GM21723 (cell line): Measurements from ENCODE around the gene CPNE5.

Experiments used
- ATAC-seq: cut with Tn5 transposase; IDR thresholded peaks from one replicate; pipeline ENCODE4 v1.9.1; 2021; ENCODE audit warnings: mild to moderate bottlenecking, moderate library complexity; ENCODE audit not compliant: unreplicated experiment

The CPNE5 gene

DNA sequence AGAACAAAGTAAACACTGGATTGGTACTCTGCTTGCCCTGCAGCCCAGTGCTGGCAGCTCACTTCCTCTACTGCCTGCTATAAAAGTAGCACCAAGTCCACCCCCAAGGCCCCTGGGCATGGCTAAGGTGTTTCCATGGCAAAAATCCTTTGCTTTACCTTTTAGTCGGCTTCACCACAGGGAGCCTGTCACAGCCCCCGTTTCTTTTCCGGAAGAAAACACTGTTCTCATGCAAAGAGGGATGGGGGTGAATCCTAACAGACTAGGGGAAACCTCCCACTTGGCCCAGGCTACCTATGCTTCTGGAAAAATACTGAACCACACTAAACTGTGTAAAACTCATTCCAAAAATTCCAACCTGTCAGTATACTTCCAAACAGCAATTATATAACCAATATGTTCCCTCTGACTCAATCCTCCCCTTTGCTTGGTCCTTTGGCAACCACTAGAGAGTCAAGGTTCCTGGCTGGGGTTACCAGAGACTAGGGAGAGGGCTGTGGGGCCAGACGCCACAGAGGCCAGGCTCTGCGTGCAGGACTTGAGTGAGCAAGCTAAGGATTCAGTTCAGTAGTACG lies 19.2 kb upstream of the CPNE5 start:
- ATAC-seq: no peak

DNA sequence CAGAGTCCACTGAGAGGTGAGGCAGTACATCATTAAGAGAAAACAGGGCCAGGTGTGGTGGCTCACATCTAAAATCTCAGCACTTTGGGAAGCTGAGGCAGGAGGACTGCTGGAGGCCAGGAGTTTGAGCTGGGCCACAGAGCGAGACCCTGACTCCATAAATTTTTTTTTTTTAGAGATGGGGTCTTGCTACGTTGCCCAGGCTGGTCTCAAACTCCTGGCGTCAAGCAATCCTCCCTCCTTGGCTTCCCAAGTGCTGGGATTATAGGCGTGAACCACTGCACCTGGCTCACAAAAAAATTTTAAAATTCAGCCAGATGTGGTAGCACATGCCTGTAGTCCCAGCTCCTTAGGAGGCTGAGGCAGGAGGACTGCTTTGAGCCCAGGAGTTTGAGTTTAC lies 18.1 kb upstream of the CPNE5 start:
- no peak for ATAC-seq

DNA sequence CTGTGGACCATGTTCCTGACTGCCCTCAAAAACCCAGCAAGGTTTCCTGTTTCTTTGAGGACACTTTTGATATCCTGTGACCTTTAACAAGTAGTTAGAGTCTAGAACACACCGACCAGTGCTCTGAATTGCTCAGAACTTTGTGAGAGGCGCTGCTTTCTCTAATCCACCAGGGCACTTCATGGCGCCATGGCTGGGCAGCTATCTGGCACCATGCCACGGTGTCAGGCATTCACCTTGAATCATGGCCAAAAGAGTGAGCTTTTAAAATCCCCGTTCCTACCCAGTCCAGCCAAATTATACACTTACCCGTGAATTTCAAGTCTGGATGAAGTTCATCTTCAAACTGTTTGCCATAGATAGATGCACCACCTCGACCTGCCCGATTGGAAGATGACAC lies 17.0 kb upstream of the CPNE5 start:
- no peak for ATAC-seq

DNA sequence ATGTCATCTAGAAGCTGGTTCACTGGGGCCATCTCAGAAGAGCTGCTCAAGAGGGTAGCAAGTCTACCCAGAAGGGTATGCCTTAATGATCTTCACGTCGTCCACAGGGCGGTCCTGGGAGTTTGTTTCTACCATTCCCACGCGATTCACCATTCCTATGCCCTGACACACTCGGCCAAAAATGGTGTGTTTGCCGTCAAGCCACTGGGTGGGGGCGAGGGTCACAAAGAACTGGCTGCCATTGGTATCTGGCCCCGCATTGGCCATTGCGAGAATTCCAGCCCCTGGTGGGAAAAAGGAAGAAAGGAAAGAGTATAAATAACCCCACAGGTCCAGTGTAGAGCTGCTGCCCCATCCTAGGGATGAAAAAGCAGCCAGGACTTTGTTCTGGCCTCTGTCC lies 16.5 kb upstream of the CPNE5 start:
- ATAC-seq: no peak

DNA sequence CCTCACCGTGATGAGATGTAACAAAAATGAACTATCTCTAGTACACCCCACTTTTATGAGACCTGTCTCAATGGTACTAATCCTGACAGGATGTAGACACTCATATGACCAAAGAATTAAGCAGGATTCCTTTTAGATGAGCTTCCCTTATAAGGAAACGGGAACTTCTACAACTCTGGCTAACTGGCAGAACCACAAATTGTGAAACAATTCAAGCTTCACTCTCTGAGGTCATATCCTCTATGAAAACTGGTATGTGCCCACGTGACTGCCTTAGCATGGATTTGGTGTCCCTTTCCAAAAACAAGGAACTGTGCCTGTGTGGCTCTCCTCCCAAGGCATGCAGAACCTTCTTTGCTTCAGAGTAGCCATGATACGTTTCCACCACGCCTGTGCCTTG lies 14.1 kb upstream of the CPNE5 start:
- ATAC-seq: no peak

DNA sequence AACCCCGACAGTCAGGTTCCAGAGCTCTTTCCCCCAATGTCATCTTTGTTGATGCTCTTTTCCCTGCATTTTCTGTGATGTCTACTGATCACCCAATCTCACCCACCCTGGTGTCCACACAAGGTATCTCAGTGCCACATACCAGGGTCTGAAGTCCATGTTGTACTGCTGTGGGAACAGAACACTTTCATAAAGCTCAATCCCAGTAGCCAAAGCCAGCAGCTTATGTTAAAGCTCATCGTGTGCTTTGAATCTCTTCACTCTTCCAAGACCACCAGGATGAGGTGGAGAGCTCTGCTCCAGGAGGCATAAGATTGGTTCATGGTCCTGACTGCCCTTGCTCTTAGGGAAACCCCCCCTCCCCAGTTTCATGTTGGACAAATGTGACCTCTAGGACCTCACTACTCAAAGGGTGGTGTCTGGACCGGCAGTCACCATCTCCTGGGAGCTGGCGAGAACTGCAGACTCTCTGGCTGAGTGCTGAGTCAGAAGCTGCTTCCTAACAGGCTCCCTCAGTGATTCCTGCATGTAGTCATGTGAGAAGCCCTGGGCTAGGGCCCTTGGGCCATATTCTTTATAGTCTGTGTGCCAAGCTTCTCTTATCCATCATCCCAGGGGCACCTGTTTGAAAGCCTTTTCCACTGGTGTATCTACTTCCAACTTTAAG lies 13.4 kb upstream of the CPNE5 start:
- no peak for ATAC-seq

DNA sequence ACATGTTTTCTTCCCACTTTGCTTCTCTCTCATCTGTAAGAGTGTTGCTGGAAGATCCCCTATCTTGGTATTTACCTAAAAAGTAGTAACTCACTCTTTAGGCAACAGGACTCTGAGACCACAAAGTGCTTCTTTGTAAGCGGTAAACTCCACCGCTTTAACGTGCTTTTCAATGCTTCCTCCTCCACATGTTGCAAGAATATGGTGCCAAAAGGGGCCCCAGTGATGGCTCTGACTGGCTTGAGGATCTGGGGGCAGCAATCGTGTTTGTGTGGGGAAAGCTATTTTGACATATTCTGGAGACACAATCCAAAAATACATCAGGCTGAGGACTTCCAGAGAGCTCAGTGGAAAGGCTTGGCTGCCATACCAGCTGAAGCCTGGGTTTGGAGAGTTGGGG lies 12.4 kb upstream of the CPNE5 start:
- no peak for ATAC-seq

DNA sequence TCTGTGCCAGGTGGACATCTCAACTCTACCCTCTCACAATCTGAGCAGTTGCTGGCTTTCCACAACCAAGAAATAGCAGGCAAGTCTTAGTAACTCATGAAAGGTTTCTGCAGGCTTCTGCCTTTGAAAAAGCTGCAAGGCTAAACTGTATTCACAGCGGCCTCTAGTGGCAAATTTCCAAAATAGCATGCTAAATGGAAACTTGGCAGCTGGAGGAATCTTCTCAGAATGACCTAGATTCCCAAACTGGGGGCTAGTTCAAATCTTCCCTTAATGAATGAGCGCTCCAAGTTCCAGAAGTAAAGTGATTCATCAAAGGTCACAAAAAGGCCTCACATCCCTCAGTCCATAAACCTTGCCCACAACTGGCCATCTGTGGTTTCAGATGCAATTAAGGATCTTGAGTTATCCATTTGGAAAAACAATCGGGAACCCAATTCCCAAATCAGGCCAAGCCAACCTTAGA lies 11.9 kb upstream of the CPNE5 start:
- no peak for ATAC-seq

DNA sequence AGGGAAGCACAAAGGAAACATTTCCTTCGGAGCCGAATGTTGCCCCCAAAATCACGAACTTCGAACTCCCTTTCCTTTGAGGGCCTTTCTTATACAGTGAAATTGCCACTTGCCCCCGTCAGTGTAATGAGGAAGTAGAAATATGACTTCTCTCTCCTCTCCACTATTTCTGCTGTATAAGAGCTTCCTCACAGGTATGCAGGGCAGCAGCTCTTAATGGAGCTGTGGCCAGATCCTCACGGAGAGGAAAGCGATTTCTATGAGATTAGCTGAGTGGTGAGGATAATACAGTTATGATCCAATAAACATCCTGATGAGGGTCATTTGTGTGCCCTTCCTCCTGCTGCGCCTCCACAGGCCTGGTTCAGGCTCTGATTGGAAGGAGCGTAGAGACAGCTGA lies 10.8 kb upstream of the CPNE5 start:
- ATAC-seq: no peak

DNA sequence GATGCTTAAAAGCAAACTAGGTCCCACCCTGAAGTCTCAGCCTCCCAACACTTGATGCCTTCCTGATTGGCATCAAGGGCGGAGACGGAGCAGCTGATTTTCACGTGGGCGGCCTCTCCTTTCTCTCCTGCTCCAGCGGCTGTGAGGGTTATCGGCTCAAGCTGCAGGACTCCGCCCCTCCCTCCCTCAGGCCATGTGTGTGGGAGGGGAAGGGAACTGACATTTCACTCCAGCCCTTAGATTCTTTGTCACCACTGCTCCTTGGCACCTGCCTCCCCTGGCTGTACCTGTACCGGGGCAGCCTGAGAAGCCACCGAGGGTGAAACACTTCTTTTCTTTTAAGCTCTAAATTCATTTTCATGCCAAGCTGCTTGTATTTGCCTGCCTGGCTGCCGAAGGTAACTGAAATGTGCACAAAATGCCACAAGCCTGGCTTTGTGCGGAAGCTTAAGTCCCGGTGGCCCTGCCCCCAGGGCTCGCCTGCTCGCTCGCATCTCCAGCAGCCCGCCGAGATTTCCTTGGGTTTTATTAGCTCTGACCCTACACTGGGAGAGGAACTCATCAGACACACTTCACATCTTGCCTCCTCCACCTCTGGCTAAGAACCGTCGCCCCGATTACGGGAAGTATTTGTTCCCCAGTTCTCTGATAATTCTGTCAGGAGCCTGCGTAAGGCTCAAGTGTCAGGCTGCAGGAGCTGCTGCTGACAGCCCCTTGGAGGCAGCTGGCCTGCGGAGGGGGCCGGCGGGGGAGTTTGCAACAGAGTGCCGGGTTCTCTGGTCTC lies 9.6 kb upstream of the CPNE5 start:
- no peak for ATAC-seq

DNA sequence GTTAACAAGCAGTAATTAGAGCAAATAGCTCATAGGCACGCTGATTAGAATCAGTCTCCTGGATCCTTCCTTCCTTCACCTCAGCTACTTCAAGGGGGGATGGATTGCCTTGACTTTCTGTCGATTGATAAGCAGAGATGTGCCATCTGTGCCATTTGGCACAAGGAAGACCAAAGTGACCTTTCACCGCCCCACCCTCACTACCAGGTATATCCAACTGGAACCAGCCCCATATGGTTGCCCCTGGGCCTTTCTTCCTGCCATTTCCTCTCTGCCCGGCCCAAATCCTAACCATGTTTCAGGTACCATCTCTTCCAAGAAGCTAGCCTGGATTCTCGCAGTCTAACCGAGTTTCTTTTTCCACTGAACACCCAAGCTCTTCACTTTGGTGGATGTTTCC lies 8.7 kb upstream of the CPNE5 start:
- no peak for ATAC-seq

DNA sequence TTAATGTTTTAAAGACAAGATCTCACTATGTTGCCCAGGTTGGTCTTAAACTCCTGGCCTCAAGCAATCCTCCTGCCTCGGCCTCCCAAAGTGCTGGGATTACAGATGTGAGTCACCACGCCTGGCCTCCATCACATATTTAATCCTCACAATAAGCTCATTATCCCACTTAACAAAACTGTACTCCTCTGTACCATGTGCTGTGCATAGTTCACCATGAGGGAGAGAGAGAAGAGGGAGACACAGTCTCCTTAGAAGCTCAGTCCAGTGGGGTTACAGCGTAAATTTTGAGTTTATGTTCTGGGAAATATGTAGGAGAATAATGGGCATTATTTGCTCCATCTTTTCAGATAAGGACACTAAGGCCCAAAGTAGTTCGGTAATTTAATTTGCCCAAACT lies 7.9 kb upstream of the CPNE5 start:
- no peak for ATAC-seq

DNA sequence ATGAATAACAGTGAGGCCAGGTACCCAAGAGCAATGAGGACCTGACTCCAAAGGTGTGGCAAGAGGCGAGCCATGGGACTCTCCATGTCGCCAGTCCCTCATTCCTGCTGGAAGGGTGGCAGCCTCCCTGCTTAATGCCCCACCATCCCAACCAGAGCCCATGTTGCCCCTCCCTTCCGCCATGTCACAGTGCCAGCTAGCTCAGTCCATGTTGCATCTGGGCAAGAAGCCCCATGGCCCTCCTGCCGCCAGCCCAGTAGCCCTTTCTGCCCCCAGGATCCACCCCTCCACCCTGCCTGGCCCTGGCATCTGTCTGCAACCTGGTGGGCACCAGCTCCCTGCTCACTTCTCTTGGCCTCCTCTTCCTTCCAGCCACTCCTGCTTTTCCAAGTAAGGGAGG lies 6.0 kb upstream of the CPNE5 start:
- ATAC-seq: no peak

DNA sequence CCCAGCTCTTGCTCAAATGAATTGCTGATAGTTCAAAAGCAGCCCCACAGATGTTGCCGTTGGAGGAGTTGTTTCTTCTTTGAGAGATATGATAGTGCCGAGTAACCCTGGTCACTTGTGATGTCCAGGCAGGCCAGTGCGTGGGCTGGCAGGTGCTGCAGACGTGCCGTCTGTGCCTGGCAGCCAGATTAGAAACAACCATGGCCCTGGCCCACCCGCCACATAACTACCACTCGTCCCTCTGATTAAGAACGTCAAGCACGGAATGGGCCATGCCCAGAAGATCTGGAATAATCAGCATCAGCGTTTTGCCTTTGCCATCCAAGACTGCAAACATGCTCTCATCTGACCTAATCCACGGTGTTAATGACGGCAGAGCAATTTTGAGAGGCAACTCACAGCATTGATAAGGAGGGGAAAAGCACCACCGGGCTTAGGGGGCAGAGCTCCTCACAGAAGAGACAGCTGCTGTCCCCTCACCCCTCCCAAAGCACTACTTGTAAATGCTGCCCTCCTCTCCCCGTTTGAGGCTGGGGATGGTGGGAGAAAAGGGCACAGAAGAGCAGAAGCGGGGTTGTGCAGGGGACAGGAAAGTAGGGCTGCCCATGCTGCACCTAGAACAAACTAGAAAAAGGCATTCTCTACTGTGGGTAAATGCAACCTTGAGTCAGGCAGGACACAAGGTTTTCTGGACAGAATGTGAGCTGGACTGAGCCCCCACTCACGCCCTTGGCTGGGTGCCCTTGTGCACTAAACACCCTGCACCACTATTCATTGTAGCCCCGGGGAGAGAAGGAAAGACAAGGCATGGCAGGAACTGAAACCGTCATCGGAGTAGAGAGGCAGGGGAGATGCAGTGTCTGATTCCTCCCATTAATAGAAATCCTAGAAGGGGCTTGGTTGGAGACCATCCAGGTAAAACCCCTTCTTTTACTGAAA lies 5.3 kb upstream of the CPNE5 start:
- no peak for ATAC-seq

DNA sequence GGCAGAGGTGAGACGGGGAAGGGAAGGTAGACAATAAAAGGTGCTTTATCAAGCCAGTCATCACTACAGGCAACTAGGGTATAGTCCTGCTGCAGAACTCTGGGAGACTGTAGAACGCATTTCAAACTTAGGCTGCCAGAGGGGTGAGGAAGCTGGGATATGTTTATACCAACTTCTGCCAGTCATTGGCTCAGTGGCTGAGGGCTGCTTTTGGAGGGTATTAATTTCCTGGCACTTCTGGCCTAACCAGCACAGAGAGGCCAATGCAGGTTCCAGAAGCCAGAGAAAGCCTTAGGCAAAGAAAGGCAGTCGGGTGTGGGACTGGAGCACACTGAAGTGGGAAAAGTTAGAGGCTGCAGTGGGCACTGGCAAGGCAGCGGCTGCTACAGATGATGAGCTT lies 3.9 kb upstream of the CPNE5 start:
- no peak for ATAC-seq

DNA sequence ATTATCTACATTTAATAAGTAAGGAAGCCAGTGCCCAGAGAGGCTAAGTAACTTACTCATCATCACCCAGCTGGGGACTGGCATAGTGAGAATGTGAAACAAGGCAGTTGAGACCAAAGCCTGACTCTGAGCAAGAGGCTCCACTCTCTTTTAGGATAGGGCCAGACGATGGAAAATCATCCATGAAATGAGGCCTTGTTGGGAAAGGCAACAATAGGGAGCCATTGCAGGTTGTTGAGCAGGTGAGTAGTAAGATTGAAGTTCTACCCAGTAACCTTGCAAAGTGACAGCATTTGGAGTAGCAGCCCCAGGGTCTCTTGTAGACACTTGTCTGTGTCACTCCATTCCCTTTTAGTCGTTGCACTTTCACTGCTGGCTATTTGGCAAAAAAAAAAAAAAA lies 2.5 kb upstream of the CPNE5 start:
- no peak for ATAC-seq

DNA sequence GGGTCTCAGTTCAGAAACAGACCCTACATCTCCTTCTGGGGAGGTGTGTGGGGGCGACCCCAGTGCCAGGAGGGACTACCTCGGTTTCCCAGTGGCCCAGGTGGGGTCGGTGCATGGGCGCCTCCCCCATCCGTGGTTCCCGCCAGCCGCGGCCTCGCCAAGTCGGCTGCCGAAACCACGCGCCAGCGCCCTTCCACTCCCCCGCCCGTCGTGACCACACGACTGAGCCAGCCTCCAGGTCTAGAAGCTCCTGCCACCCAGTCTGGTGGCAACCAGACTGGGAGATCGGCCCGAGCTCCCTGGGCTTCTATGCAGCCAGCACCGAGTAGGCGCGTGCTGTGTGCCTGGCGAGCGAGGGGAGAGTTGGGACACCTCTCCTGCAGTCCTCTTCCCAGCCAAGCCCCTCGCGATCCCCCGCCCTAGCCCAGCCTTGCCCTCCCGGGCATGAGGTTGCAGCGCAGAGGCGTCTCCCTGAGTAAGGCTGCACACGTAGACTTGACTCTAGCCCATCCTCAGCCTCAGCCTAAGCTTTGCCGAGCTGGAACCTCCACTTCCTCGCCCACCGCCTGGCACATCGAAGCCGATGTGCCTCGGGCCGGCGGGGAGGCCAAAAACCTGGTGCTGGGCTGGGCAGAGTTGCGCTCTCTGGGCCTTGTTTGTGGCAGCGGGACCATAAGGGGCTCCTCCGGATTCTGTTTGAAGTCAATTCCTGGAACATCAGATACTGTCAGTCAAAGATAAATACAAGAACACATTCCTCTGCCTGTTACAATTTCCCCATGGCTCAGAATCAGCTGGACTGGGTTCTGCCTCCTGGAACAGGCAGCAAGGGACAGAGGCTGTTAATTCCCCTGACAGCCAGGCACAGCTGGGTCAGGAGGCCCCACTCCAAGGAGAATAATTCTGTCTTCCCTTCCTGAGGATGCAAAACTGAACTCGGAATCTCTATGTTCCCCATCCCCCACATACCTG lies 1.5 kb upstream of the CPNE5 start:
- no peak for ATAC-seq

DNA sequence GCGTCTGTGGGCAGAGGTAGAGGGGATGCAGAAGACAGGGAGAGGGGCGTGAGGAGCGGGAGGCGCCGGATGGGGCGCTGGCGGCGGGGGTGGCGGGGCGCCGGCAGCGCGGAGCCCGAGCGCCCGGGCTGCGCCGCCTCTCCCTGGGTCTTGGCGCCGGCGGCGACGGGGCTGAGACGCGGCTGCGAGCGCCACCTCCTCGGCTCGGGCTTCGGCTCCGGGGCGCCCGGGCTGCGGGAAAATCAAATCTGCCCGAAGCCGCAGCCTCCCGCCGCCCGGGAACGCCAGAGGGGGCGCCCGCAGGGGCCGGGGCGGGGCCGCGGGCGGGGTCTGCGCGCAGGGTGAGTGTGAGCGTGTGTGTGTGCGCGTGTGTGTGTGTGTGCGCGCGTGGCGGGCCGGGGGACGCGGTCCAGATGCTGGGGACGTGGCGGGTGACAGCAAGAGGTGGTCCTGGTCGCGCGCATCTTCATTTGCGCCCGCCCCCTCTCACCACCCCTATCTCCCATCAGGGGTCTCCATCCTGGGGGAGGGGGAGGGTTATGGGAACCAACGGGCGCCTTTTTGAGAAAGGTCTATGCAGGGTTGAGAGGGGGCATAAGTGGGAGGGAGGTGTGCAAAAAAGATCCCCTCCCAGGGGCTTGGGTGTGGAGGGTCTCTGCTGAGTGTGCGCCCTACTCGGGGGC lies 646 bp upstream of the CPNE5 start:
- ATAC-seq: no peak

DNA sequence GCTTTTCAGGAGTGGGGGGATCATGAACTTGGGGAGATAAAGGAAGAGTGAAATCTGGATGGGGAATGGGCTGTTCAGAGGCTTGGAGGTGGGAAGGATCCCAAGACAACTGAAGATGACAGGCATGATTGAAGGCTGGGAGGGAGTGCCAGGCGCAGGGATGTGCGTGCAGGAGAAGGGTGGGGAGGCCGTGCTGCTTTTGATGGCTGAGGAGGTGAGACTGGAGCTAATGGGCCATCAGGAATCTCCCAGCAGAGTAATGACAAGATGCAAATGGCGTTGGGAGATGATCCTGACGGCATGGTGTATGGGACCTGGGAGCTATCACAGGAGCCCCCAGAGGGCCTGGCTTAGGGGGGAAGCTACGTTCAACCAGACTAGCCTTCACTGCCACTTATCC lies 1.6 kb downstream of the CPNE5 start:
- no peak for ATAC-seq

DNA sequence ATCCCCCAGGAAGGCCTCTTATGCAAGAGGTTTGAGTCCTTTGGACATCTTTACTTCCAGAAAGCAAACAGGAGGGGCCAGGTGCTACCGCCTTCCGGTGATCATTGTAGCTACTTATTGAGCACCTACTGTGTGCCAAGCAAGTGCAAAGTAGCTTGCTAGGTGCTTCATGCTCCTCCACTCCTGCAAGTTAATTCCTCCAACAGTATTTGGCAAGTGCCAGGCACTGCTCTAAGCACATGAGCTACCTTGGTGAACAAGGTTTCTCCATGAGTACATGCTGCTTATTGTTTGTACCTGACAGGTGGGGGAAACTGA lies 2.3 kb downstream of the CPNE5 start:
- ATAC-seq: no peak
